Heart right ventricle (tissue), 16 donors: Measurements from ENCODE around the gene SPTBN5. TPM values are rescaled to one million over a fixed set of nuclear protein-coding genes. Genes with fewer than 3 reads are reported as not detected.

ENCODE experiments used
- ATAC-seq, 8 donors: fragments of 200-7000 bp; cut with Tn5 transposase; one replicate each; pipeline ENCODE4 v1.9.1; 2020; ENCODE audit warnings: mild to moderate bottlenecking in 8 of 8, moderate library complexity in 8 of 8, moderate number of reproducible peaks in 1 of 8
- DNase-seq, 2 donors: peaks; one replicate each; pipeline ENCODE4 v3.0.0-alpha.2; 2020
- H3K27ac ChIP-seq, 10 donors: fragments of 200-600 bp; sonication (generic) in 2 of 10; one replicate each; pipeline versions ENCODE4 v1.5.0 to v1.8.0; 2020 to 2022; ENCODE audit warnings: mild to moderate bottlenecking in 3 of 10
- H3K27me3 ChIP-seq, 7 donors: fragments of 200-600 bp; one replicate each; pipeline ENCODE4 v1.8.0; 2021 to 2022; ENCODE audit warnings: mild to moderate bottlenecking in 2 of 7
- H3K36me3 ChIP-seq, 9 donors: fragments of 200-600 bp; sonication (generic) in 1 of 9; one replicate each; pipeline versions ENCODE4 v1.5.0 to v1.8.0; 2020 to 2022; ENCODE audit warnings: mild to moderate bottlenecking in 2 of 9
- H3K4me1 ChIP-seq, 9 donors: fragments of 200-600 bp; sonication (generic) in 1 of 9; one replicate each; pipeline versions ENCODE4 v1.5.0 to v1.8.0; 2020 to 2022; ENCODE audit warnings: mild to moderate bottlenecking in 4 of 9
- H3K4me3 ChIP-seq, 10 donors: fragments of 200-600 bp; sonication (generic) in 2 of 10; one replicate each; pipeline versions ENCODE4 v1.5.0 to v1.8.0; 2020 to 2022; ENCODE audit warnings: mild to moderate bottlenecking in 7 of 10, moderate library complexity in 2 of 10
- H3K9me3 ChIP-seq, 11 donors: fragments of 200-600 bp in 10 of 11; sonication (generic) in 2 of 11; one replicate each; pipeline versions ENCODE4 v1.5.0 to v1.8.0; 2013 to 2022; ENCODE audit warnings: mild to moderate bottlenecking in 2 of 11, control low read depth in 1 of 11, moderate library complexity in 1 of 11
- WGBS, 2 donors: extraction: QIAGEN DNeasy Blood & Tissue Kit; methylation state at CpG; one replicate each; pipeline ENCODE4 v1.1.7; 2013; ENCODE audit warnings: inconsistent platforms in 1 of 2; 5-methylcytosine and 5-hydroxymethylcytosine counted together
- intact Hi-C, 10 donors: fragments of 100-400 bp; cut with DNase I; formaldehyde crosslinking; loops; one replicate each; pipeline versions ENCODE4 v1.11.1 to v1.14.2; 2022
- polyA plus RNA-seq, 2 donors: library from polyadenylated mRNA; stranded (reverse); fragments of 200-250 nt; gene quantifications; one replicate each; pipeline ENCODE4 v1.2.3, GENCODE V29; 2013
- total RNA-seq, 10 donors: library from RNA; stranded (reverse); fragmentation: NEBNext Ultra II Directional in 3 of 10; extraction: Animal tissue kit (Norgen Biotek cat#: 25700) in 3 of 10; gene quantifications; one replicate each; pipeline versions ENCODE4 v1.2.1 to v1.2.4, GENCODE V29; 2021 to 2023
- TF ChIP-seq, protein P1 (sequence below), 9 donors: fragments of 200-600 bp; sonication (generic) in 2 of 9; IDR thresholded peaks; one replicate each; pipeline versions ENCODE4 v1.5.0 to v1.8.0; 2021 to 2022; ENCODE audit warnings: antibody characterized with exemption in 9 of 9, mild to moderate bottlenecking in 5 of 9, moderate library complexity in 1 of 9
- donor health status: Arrhythmogenic right ventricular cardiomyopathy.
- donor health status: ischemic (EF 13 %, LVEDD 7.1; RV severe dilation, severe dysfunction).
- donor health status: healthy with polysubstance abuse.
- donor health status: DM: no; HTN: yes; CAD: no.
- donor health status: DM: no; HTN: no; CAD: no.
- donor health status: ischemic (EF 25% LVEDD 6.9; RV normal size, moderate dysfunction).
- donor health status: ischemic (EF 25% LVEDD 5.7; RV mildly dilated, moderate dysfunction).
- donor health status: healthy.
- donor health status: DM: yes; HTN: yes; CAD: no.
- donor health status: Ischemic cardiomyopathy.
- donor health status: ischemic (EF 35%, LVEDD 5.7; RV mildly dilated, moderate dysfunction).
- donor health status: nonischemic (EF 11% LVEDD 7.7; RV severe dilation, severe dysfunction).
- donor health status: DM: yes; HTN: yes; CAD: no.
- donor health status: PGD.
- donor health status: ischemic (EF 29% LVEDD 5.4; RV normal size, mild dysfunction).
- donor health status: nonischemic (EF 23%, LVEDD 6.1; RV moderate dilation, normal function).

SPTBN5 gene
- total and polyA plus RNA-seq, 12 donors, result 0.94 to 8.7 (median 2.4) TPM

DNA sequence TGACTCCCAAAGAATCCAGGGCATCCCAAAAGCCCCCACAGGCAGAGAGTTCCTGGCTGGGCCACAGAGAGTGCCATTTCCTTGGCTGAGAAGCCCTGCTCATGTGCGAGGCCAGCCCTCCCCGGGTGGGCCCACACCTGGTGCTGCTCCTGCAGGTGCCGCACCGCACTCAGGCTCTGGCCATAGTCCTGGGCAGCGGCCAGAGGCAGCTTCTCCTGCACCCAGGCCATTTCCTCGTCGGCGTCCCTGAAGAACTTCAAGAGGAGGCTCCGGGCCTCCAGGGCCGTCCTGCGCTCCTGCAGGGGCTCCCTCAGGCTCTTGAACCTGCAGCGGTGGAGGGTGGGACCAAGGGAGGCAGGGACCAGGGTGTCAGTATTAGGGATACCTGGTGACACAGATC is 37.1 kb downstream of the SPTBN5 start:
- WGBS, 2 donors, result 94 to 96% methylated on average over 12 of the region's 12 CpGs
- Histone ChIP-seq H3K9me3 (no peaks in the 10 kb centered on the region), H3K27ac (no peak overlapping the region), H3K4me3 (no peak overlapping the region), H3K4me1 (peaks cover 0 to 5% (median 0%) of the 10 kb centered on the region in 9 donors), H3K36me3 (no peaks in the 10 kb centered on the region), H3K27me3 (no peaks in the 10 kb centered on the region)
- no peak for DNase-seq
- no peak for ATAC-seq
- intact Hi-C loops, result no loop called here
- TF ChIP-seq, protein P1, sequence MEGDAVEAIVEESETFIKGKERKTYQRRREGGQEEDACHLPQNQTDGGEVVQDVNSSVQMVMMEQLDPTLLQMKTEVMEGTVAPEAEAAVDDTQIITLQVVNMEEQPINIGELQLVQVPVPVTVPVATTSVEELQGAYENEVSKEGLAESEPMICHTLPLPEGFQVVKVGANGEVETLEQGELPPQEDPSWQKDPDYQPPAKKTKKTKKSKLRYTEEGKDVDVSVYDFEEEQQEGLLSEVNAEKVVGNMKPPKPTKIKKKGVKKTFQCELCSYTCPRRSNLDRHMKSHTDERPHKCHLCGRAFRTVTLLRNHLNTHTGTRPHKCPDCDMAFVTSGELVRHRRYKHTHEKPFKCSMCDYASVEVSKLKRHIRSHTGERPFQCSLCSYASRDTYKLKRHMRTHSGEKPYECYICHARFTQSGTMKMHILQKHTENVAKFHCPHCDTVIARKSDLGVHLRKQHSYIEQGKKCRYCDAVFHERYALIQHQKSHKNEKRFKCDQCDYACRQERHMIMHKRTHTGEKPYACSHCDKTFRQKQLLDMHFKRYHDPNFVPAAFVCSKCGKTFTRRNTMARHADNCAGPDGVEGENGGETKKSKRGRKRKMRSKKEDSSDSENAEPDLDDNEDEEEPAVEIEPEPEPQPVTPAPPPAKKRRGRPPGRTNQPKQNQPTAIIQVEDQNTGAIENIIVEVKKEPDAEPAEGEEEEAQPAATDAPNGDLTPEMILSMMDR (IDR thresholded peaks at IDR 0.05), result no peak

DNA sequence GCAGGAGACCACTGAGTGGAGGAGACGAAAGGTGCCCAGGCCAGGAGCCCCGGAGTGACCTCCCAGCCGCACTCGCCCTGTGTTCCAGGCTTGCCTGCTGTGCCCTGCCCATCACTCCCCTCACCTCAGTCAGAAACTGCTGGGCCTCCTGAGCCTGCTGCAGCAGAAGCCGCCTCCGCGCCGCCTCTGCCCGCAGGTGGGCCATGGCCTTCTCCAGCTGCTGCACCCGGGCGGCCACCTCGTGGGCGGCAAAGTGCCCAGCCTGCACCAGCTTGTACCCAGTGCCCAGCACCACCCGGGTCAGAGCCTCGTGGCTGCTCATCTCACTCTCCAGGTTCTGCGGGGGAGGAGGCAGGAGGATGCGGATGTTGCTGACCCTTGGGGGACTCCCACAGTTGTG is 37.6 kb downstream of the SPTBN5 start:
- Histone ChIP-seq H3K4me3 (no peak overlapping the region), H3K27me3 (no peaks in the 10 kb centered on the region), H3K36me3 (no peaks in the 10 kb centered on the region), H3K4me1 (peaks cover 0 to 5% (median 0%) of the 10 kb centered on the region in 9 donors), H3K27ac (no peak overlapping the region), H3K9me3 (no peaks in the 10 kb centered on the region)
- ATAC-seq (no peak), DNase-seq (no peak)
- intact Hi-C loops, result no loop called here
- TF ChIP-seq, protein P1 (IDR thresholded peaks at IDR 0.05), result no peak
- WGBS, 2 donors, result 94 to 97% methylated on average over 17 of the region's 17 CpGs

DNA sequence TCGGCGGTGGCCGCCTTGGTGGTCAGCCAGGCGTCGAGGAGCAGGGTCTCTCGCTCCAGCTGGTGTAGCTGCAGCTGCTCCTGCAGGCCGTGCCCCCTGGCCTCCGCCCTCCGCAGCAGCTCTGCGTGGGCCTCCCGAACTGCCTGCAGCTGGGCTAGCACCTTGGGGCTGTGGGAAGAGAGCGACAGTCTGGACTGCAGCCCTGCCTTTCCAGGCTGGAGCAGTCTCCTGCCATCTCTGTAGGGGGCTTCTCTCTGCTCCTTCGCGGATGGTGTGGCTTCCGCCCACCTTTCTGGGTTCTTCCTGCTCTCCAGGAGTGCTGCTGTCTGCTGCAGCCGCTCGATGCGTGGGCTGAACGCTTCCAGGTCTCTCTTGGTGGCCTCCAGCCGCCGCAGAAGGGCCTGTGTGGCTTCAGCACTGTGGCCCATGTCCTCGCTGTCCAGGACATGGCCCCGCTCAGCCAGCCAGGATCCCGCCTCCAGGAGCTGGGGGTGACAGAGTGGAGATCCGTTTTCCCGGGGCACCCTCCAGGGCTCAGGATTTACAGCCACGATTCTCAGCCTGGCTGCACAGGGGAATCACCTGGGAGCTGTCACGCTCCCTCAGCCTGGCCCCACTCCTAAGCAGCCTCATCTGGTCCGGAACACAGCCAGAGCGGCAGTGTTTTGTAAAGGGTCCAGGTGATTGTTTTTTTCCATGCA is 38.4 kb downstream of the SPTBN5 start:
- intact Hi-C loops, result no loop called here
- peaks cover 0 to 5% (median 0%) of the 10 kb centered on the region in 9 donors for H3K4me1 ChIP-seq
- no peak overlapping the region for H3K4me3 ChIP-seq
- no peaks in the 10 kb centered on the region for H3K27me3 ChIP-seq
- no peak for ATAC-seq
- no peak overlapping the region for H3K27ac ChIP-seq
- H3K36me3 ChIP-seq, result no peaks in the 10 kb centered on the region
- WGBS, 2 donors, result 79 to 81% methylated on average over 30 of the region's 30 CpGs
- H3K9me3 ChIP-seq, result no peaks in the 10 kb centered on the region
- TF ChIP-seq, protein P1 (IDR thresholded peaks at IDR 0.05), result no peak
- no peak for DNase-seq

DNA sequence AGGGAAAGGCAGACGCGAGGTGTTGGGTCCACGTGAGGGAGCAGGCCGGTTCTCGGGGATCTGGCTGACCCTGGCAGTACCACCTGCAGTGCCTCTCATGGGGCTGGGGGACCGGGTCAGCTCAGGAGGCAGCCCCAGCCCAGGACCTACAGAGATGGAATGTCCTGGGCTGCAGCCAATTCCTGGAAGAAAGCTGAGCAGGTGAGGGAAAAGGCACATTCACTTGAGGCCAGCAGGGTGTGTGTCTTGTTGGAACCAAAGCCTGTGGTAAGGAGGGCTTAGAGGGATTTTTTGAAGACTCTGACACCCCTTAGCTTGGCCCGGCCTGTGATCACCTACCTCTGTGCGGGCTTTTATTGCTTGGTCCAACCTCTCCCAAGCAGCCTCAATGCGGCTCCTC is 39.4 kb downstream of the SPTBN5 start:
- intact Hi-C loops, result no loop called here
- ATAC-seq (no peak), DNase-seq (no peak)
- Histone ChIP-seq H3K4me3 (no peak overlapping the region), H3K9me3 (no peaks in the 10 kb centered on the region), H3K27ac (no peak overlapping the region), H3K36me3 (no peaks in the 10 kb centered on the region), H3K27me3 (no peaks in the 10 kb centered on the region), H3K4me1 (no peaks in the 10 kb centered on the region)
- WGBS, 2 donors, result 94% methylated on average over 9 of the region's 9 CpGs
- TF ChIP-seq, protein P1 (IDR thresholded peaks at IDR 0.05), result no peak
